Progenitor cell of endocrine pancreas (in vitro differentiated cells): Measurements from ENCODE around the gene TFAM. TPM values are rescaled to one million over a fixed set of nuclear protein-coding genes. Genes with fewer than 3 reads are reported as not detected.
A peak's percentile ranks its signal among the peaks of the same experiment; 100 is the strongest.
"Not testable (repeated sequence)": the region's sequence is repeated elsewhere in the genome, so short reads cannot be mapped to it uniquely, and the experiment has no call there.

Experiments used
- DNase-seq: peaks from one replicate; pipeline ENCODE4 v3.0.0; 2021; ENCODE audit warnings: low spot score; ENCODE audit not compliant: unreplicated experiment
- H3K27ac Mint-ChIP-seq: 2 replicates; pipeline ENCODE4 v1.8.0; 2021; ENCODE audit warnings: mild to moderate bottlenecking, moderate library complexity, mixed read lengths
- H3K27me3 Mint-ChIP-seq: 2 replicates; pipeline ENCODE4 v1.8.0; 2021; ENCODE audit warnings: mixed read lengths
- H3K36me3 Mint-ChIP-seq: 2 replicates; pipeline ENCODE4 v1.8.0; 2022; ENCODE audit warnings: mixed read lengths; ENCODE audit not compliant: insufficient read depth
- H3K4me1 Mint-ChIP-seq: 2 replicates; pipeline ENCODE4 v1.8.0; 2021; ENCODE audit warnings: low read depth, mixed read lengths
- H3K4me3 Mint-ChIP-seq: 2 replicates; pipeline ENCODE4 v1.8.0; 2021; ENCODE audit warnings: low read depth, mild to moderate bottlenecking, moderate library complexity, mixed read lengths
- H3K9me3 Mint-ChIP-seq: 2 replicates; pipeline ENCODE4 v1.8.0; 2021; ENCODE audit warnings: low read depth, mixed read lengths
- total RNA-seq: library from RNA; stranded (reverse); gene quantifications from 2 replicates; pipeline ENCODE4 v1.2.1, GENCODE V29; 2021
- TF ChIP-seq, protein P1 (sequence below): fragments of 200-600 bp; sonication (generic); IDR thresholded peaks from one replicate; pipeline ENCODE4 v1.5.0; 2021; ENCODE audit warnings: antibody characterized with exemption, mild to moderate bottlenecking; ENCODE audit not compliant: unreplicated experiment

Gene TFAM
- total RNA-seq, 1 donor from 2014 or later, result 53.5 TPM

DNA sequence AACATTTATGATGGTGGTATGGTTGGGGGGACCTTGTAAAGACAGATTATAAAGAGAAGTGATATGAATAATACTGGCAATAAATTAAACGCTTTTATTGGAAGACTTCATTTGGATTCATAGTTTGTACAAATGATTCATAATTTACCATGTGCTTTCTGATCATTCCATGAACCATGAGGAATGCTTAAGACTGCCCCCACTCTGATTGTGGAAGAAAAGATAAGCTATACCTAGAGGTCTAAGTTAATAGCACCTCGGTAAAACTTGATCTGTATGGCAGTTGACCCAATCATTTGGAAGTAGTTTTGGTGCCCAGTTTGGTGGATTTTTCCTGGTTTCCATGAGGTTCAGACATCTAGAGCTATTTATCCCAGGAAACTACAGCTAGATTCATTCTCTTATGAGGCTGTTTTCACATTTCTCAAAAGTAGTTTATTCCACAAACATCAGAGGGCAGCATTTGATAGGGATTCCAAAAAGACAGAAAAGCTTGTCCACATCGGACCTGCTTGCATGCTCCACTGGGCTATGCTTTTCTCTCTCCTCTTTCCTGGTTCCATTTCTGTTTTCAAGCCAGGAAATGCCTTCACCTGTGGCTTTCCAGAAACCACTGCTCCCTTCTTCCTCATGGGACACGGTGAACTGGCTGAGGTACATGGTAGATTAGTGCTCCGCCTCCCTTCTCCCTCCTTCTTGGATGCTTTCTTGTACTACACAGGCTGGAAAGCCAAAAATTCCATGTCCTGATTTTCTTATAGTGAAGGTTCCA, 29.2 kb downstream of the TFAM start:
- Mint-ChIP-seq H3K36me3 (no peaks in the 10 kb centered on the region), H3K4me1 (no peaks in the 10 kb centered on the region), H3K4me3 (no peak overlapping the region), H3K27ac (no peak overlapping the region), H3K27me3 (peaks cover 2% of the 10 kb centered on the region), H3K9me3 (peaks cover 3% of the 10 kb centered on the region)
- TF ChIP-seq, protein P1, sequence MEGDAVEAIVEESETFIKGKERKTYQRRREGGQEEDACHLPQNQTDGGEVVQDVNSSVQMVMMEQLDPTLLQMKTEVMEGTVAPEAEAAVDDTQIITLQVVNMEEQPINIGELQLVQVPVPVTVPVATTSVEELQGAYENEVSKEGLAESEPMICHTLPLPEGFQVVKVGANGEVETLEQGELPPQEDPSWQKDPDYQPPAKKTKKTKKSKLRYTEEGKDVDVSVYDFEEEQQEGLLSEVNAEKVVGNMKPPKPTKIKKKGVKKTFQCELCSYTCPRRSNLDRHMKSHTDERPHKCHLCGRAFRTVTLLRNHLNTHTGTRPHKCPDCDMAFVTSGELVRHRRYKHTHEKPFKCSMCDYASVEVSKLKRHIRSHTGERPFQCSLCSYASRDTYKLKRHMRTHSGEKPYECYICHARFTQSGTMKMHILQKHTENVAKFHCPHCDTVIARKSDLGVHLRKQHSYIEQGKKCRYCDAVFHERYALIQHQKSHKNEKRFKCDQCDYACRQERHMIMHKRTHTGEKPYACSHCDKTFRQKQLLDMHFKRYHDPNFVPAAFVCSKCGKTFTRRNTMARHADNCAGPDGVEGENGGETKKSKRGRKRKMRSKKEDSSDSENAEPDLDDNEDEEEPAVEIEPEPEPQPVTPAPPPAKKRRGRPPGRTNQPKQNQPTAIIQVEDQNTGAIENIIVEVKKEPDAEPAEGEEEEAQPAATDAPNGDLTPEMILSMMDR, result peak; percentile 36
- DNase-seq, result no peak

DNA sequence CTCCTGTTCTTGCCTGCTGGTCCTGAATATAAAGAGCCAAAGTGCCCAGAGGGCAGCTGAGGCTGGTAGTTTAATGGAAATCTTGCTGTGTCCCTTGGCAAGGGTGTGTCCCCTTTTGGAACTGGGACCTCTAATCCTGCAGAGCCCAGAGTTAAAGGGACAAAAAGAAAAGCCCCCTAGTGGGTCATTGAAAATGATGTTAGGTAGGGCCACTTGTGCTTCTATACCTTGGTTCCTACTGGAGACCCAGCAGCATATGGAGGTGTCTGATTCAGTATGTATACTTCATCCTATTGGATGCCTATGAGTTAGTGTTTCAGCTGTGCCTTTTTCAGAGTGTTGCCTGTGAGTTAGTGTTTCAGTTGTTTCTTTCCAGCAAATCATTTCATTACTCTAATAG, 30.5 kb downstream of the TFAM start:
- TF ChIP-seq, protein P1, result no peak

DNA sequence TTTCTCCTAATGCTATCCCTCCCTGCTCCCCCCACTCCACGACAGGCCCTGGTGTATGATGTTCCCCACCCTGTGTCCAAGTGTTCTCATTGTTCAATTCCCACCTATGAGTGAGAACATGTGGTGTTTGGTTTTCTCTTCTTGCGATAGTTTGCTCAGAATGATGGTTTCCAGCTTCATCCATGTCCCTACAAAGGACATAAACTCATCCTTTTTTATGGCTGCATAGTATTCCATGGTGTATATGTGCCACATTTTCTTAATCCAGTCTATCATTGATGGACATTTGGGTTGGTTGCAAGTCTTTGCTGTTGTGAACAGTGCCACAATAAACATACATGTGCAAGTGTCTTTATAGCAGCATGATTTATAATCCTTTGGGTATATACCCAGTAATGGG, 32.7 kb downstream of the TFAM start:
- not testable (repeated sequence) for H3K36me3 Mint-ChIP-seq, DNase-seq, H3K4me3 Mint-ChIP-seq, H3K27ac Mint-ChIP-seq, H3K27me3 Mint-ChIP-seq, H3K9me3 Mint-ChIP-seq, H3K4me1 Mint-ChIP-seq

More for the DNA sequence above, 30.5 kb downstream of the TFAM start:
- Mint-ChIP-seq H3K9me3 (peaks cover 6% of the 10 kb centered on the region), H3K27ac (no peak overlapping the region), H3K27me3 (peaks cover 2% of the 10 kb centered on the region), H3K4me3 (no peak overlapping the region), H3K36me3 (no peaks in the 10 kb centered on the region), H3K4me1 (no peaks in the 10 kb centered on the region)
- no peak for DNase-seq

DNA sequence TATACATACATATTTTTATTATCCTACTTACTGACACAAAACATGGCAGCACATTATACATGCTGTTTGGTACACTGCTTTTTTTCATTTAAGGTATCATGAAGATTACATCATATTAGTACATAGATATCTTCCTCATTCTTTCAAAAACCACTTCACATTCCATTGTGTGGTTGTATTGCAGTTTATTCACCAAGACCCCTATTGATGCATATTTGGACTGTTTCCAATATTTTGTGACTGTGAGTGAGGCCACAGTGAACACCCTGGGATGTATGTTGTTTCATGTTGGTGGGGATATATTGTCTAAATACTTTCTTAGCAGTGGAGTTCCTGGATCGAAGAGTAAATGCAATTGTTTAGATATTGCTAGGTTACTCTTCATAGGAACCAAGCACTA, 39.0 kb downstream of the TFAM start:
- no peaks in the 10 kb centered on the region for H3K4me1 Mint-ChIP-seq
- TF ChIP-seq, protein P1, result no peak
- H3K4me3 Mint-ChIP-seq, result no peak overlapping the region
- no peak for DNase-seq
- H3K36me3 Mint-ChIP-seq, result no peaks in the 10 kb centered on the region
- peaks cover 16% of the 10 kb centered on the region for H3K9me3 Mint-ChIP-seq
- no peaks in the 10 kb centered on the region for H3K27me3 Mint-ChIP-seq
- H3K27ac Mint-ChIP-seq, result no peak overlapping the region

DNA sequence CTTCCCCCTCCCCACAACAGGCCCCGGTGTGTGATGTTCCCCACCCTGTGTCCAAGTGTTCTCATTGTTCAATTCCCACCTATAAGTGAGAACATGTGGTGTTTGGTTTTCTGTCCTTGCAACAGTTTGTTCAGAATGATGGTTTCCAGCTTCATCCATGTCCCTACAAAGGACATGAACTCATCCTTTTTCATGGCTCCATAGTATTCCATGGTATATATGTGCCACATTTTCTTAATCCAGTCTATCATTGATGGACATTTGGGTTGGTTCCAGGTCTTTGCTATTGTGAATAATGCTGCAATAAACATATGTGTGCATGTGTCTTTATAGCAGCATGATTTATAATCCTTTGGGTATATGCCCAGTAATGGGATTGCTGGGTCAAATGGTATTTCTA, 43.2 kb downstream of the TFAM start:
- H3K9me3 Mint-ChIP-seq, result peaks cover 15% of the 10 kb centered on the region
- H3K27ac Mint-ChIP-seq, H3K27me3 Mint-ChIP-seq, H3K36me3 Mint-ChIP-seq, DNase-seq, H3K4me3 Mint-ChIP-seq, H3K4me1 Mint-ChIP-seq: not testable (repeated sequence)

DNA sequence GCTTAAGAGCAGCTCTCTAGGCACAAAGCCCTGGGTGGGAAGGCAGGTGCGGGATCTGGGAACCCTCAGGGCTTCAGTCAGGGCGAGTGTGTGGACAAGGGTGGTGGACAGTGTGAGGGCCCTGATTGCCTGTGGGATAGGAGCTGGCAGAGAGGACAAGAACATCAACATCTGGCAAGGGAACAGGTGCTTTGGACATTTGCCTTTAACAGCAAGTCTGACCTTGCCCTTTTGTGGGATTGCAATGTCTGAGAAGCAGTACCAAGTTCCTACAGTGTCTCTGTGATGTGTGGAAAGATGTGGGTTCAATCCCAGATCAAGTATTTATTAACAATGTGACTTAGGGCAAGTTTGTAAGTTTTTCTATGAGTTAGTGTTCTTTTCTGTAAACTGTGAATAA, 46.7 kb downstream of the TFAM start:
- no peak for DNase-seq
- TF ChIP-seq, protein P1, result no peak
- H3K27ac Mint-ChIP-seq, result no peak overlapping the region

More for the DNA sequence above, 46.7 kb downstream of the TFAM start:
- no peak overlapping the region for H3K4me3 Mint-ChIP-seq
- peaks cover 7% of the 10 kb centered on the region for H3K9me3 Mint-ChIP-seq
- no peaks in the 10 kb centered on the region for H3K27me3 Mint-ChIP-seq
- no peaks in the 10 kb centered on the region for H3K36me3 Mint-ChIP-seq
- H3K4me1 Mint-ChIP-seq, result no peaks in the 10 kb centered on the region
